K562 (cell line): ENCODE measurements around the gene MAPK4. TPM values are rescaled to one million over a fixed set of nuclear protein-coding genes. Genes with fewer than 3 reads are reported as not detected.

Experiments
- ATAC-seq: fragments of 200-7000 bp; cut with Tn5 transposase; 3 replicates; pipeline ENCODE4 v1.9.1; 2020; ENCODE audit warnings: moderate library complexity
- BruUV-seq: library from RNA; stranded (reverse); fragments of 400-500 nt; replicated peaks from 2 replicates; lab custom pipeline; 2021; lab: Mats Ljungman, UMichigan
- CTCF ChIA-PET: fragments of 300-600 bp; formaldehyde crosslinking; extraction: SDS; loops from one replicate; lab custom pipeline; 2021; ENCODE audit warnings: low intra/inter-chr PET ratio; lab: Yijun Ruan, JAX
- POLR2A ChIA-PET: fragments of 300-600, 350-650 bp; sonication (Branson Sonifier 250); formaldehyde crosslinking; extraction: SDS; loops from one replicate; lab custom pipeline; 2021; ENCODE audit warnings: antibody characterized with exemption, inconsistent platforms; lab: Yijun Ruan, JAX
- DNase-seq, 4 experiments: peaks; one replicate each; pipeline versions ENCODE4 v3.0.0 to v3.0.0-alpha.2; 2011 to 2018; ENCODE audit warnings: low spot score in 3 of 4, mixed read lengths in 3 of 4; ENCODE audit errors: extremely low read depth in 1 of 4
- FAIRE-seq: peaks from 2 replicates; lab custom pipeline; 2011; peaks lifted over from hg19 to GRCh38; lab: Jason Lieb, UNC
- H2AFZ ChIP-seq: 2 replicates; pipeline ENCODE4 v1.6.0; 2011; ENCODE audit warnings: low read depth, low read length, control low read depth, inconsistent platforms
- H3K27ac ChIP-seq: fragments of 200-600 bp; 3 replicates; pipeline ENCODE4 v1.8.0; 2011; ENCODE audit warnings: low read depth, mild to moderate bottlenecking, control low read depth, inconsistent platforms, low read length, moderate library complexity, mixed read lengths; ENCODE audit errors: extremely low read depth
- H3K27me3 ChIP-seq, 2 experiments: fragments of 300-600 bp in 1 of 2; 2 replicates in 1 of 2; 3 replicates in 1 of 2; pipeline versions ENCODE4 v1.6.0 to v1.8.0; 2011; ENCODE audit warnings: inconsistent platforms in 2 of 2, low read length in 2 of 2, mild to moderate bottlenecking in 1 of 2, mixed read lengths in 1 of 2, moderate library complexity in 1 of 2; ENCODE audit not compliant: control insufficient read depth in 2 of 2, insufficient read depth in 2 of 2
- H3K36me3 ChIP-seq: fragments of 300-600 bp; 3 replicates; pipeline ENCODE4 v1.8.0; 2011; ENCODE audit warnings: mild to moderate bottlenecking, low read length, inconsistent platforms; ENCODE audit not compliant: control insufficient read depth, insufficient read depth
- H3K4me1 ChIP-seq, 2 experiments: fragments of 200-600 bp in 1 of 2; replicated peaks in 1 of 2; 2 replicates in 1 of 2; 3 replicates in 1 of 2; pipeline versions ENCODE4 v1.5.1 to v1.8.0; 2011; ENCODE audit warnings: inconsistent platforms in 2 of 2, low read length in 2 of 2, mild to moderate bottlenecking in 1 of 2, mixed read lengths in 1 of 2, moderate library complexity in 1 of 2; ENCODE audit not compliant: control insufficient read depth in 2 of 2, insufficient read depth in 2 of 2
- H3K4me2 ChIP-seq: 2 replicates; pipeline ENCODE4 v1.6.1; 2011; ENCODE audit warnings: low read length, control low read depth, inconsistent platforms, mixed read lengths; ENCODE audit not compliant: insufficient read depth
- H3K4me3 ChIP-seq: fragments of 200-600 bp; sonication (generic), shearing (Covaris generic); 2 replicates; pipeline ENCODE4 v1.5.1; 2016; ENCODE audit warnings: control low read depth, inconsistent platforms
- H3K79me2 ChIP-seq: fragments of 200-600 bp; 3 replicates; pipeline ENCODE4 v1.8.0; 2011; ENCODE audit warnings: low read length, inconsistent platforms; ENCODE audit not compliant: control insufficient read depth, insufficient read depth
- H3K9ac ChIP-seq, 2 experiments: 2 replicates each; pipeline versions ENCODE4 v1.6.0 to v1.6.1; 2011; ENCODE audit warnings: low read depth in 2 of 2, low read length in 2 of 2, control low read depth in 1 of 2, inconsistent platforms in 1 of 2, mild to moderate bottlenecking in 1 of 2, mixed read lengths in 1 of 2; ENCODE audit not compliant: insufficient read depth in 1 of 2
- H3K9me1 ChIP-seq: one replicate; pipeline ENCODE4 v1.6.0; 2011; ENCODE audit warnings: inconsistent platforms, mild to moderate bottlenecking, low read length, moderate library complexity; ENCODE audit not compliant: control insufficient read depth, insufficient read depth
- H3K9me3 ChIP-seq: replicated peaks from 2 replicates; pipeline ENCODE4 v1.5.1; 2011; ENCODE audit warnings: low read depth, low read length, inconsistent platforms; ENCODE audit not compliant: control insufficient read depth, insufficient read depth
- H4K20me1 ChIP-seq: replicated peaks from 2 replicates; pipeline ENCODE4 v1.6.1; 2011; ENCODE audit warnings: low read length, inconsistent platforms, mixed read lengths; ENCODE audit not compliant: control insufficient read depth, insufficient read depth
- ATF1 ChIP-seq, 2 experiments: fragments of 450-650 bp in 1 of 2; IDR thresholded peaks; 2 replicates each; pipeline ENCODE4 v1.6.1; 2016; ENCODE audit warnings: missing compliant biosample characterization in 1 of 2, missing genetic modification characterization in 1 of 2
- CBX8 ChIP-seq: fragments of 200-600 bp; sonication (generic); IDR thresholded peaks from 2 replicates; pipeline ENCODE4 v1.6.1; 2012; ENCODE audit warnings: borderline replicate concordance, mixed run types, low read depth, mild to moderate bottlenecking, moderate library complexity, mixed read lengths, low read length, control low read depth, inconsistent platforms; ENCODE audit not compliant: poor library complexity, severe bottlenecking; ENCODE audit errors: extremely low read depth
- ESRRA ChIP-seq: fragments of 450-650 bp; IDR thresholded peaks from 2 replicates; pipeline ENCODE4 v1.6.1; 2014; ENCODE audit warnings: low read depth, mild to moderate bottlenecking, moderate library complexity, borderline replicate concordance
- NRF1 ChIP-seq, 2 experiments: fragments of 450-650 bp; IDR thresholded peaks in 1 of 2; conservative IDR thresholded peaks in 1 of 2; 2 replicates each; pipeline ENCODE4 v1.6.1; 2014; ENCODE audit warnings: mild to moderate bottlenecking in 2 of 2
- SMARCA5 ChIP-seq: fragments of 450-650 bp; IDR thresholded peaks from 2 replicates; pipeline ENCODE4 v1.6.1; 2016
- ZFX ChIP-seq: sonication (generic); formaldehyde crosslinking; IDR thresholded peaks from 2 replicates; pipeline ENCODE4 v1.8.0; 2022; ENCODE audit warnings: mild to moderate bottlenecking, missing genetic modification reagents, moderate library complexity
- WGBS: fragments of 100-300 bp; shearing (Covaris generic); methylation state at CpG from one replicate; pipeline ENCODE4 v1.1.6; 2016; ENCODE audit warnings: low coverage, mixed read lengths; ENCODE audit not compliant: insufficient coverage; ENCODE audit errors: missing lambda C conversion rate; 5-methylcytosine and 5-hydroxymethylcytosine counted together
- in situ Hi-C: fragments of 300-500 bp; cut with MboI; formaldehyde crosslinking; loops from 4 replicates; pipeline ENCODE4 v1.15.0; 2018; ENCODE audit warnings: inconsistent platforms, mixed read lengths
- intact Hi-C: fragments of 100-400 bp; cut with micrococcal nuclease; formaldehyde crosslinking; loops from 2 replicates; pipeline ENCODE4 v1.14.2; 2022
- polyA plus RNA-seq, 8 experiments: library from polyadenylated mRNA; depleted of rRNA in 4 of 8; stranded (reverse) in 5 of 8; unstranded in 3 of 8; fragments of >200 nt; fragmentation: Nextera tagmentation in 2 of 8; fragmentation: Illumina TruSeq in 1 of 8; extraction: Ambion mirVana in 2 of 8; extraction: Trizol in 1 of 8; gene quantifications; 2 replicates each; pipeline versions ENCODE4 v1.2.1 to v1.2.3, GENCODE V29; 2011 to 2014; ENCODE audit warnings: inconsistent platforms in 1 of 8, missing spikeins in 1 of 8
- total RNA-seq, 7 experiments: library from RNA; depleted of rRNA in 6 of 7; stranded (reverse); fragments of >200 nt in 6 of 7; fragmentation: Illumina TruSeq in 2 of 7; extraction: Trizol in 2 of 7; gene quantifications; 2 replicates each; pipeline versions ENCODE4 v1.2.1 to v1.2.3, GENCODE V29; 2011 to 2021; ENCODE audit warnings: low replicate concordance in 1 of 7
- TF ChIP-seq, protein P1 (sequence below): fragments of 250-450 bp; sonication (Bioruptor Pico); IDR thresholded peaks from 2 replicates; pipeline ENCODE4 v1.9.0; 2021; ENCODE audit warnings: mild to moderate bottlenecking
- TF ChIP-seq, protein P2 (sequence below): sonication (generic); formaldehyde crosslinking; IDR thresholded peaks from 2 replicates; pipeline ENCODE4 v1.8.0; 2022; ENCODE audit warnings: mild to moderate bottlenecking, missing genetic modification reagents
- TF ChIP-seq, protein P3 (sequence below): fragments of 450-650 bp; formaldehyde crosslinking; IDR thresholded peaks from 2 replicates; pipeline ENCODE4 v1.4.0; 2020; ENCODE audit warnings: mild to moderate bottlenecking, moderate library complexity
- TF ChIP-seq, protein P4 (sequence below): sonication (generic); formaldehyde crosslinking; IDR thresholded peaks from 2 replicates; pipeline ENCODE4 v1.9.0; 2022; ENCODE audit warnings: mild to moderate bottlenecking, missing genetic modification reagents
- TF ChIP-seq, protein P5 (sequence below), 2 experiments: fragments of 450-650 bp; IDR thresholded peaks; 2 replicates each; pipeline ENCODE4 v1.6.1; 2016; ENCODE audit warnings: mild to moderate bottlenecking in 2 of 2, borderline replicate concordance in 1 of 2, low read depth in 1 of 2, moderate library complexity in 1 of 2

MAPK4 gene
- total and polyA plus RNA-seq, 9 of the 15 experiments (the other 6 are each of a cell fraction or from before 2014, with no cell fraction given) = not detected

DNA sequence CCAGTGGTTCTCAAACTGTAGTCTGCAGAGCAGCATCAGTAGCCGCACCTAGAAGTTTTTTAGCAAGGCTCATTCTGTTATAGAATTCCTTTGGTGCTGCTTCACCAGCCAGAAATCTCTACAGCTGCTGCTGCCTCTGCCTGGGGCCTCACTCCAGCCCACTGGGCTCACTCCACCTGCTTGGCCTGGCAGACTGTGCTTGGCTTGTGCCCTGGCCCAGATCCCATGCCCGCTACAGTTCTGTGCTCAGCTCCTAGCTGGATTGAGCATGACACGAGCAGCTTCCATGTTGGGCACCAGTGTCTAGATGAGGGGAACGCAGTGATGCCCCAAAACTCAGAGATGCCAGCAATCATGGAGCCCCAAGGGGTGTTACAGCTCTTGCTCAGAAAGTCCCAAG lies 22.6 kb downstream of the MAPK4 start:
- Histone ChIP-seq H3K27me3 (no peaks in the 10 kb centered on the region), H3K4me2 (no peak overlapping the region), H3K27ac (no peak overlapping the region), H2AFZ (no peak overlapping the region), H3K4me1 (no peaks in the 10 kb centered on the region), H3K9me1 (no peaks in the 10 kb centered on the region), H3K79me2 (no peaks in the 10 kb centered on the region), H3K9me3 (no peaks in the 10 kb centered on the region), H3K9ac (no peak overlapping the region), H4K20me1 (no peaks in the 10 kb centered on the region), H3K36me3 (no peaks in the 10 kb centered on the region), H3K4me3 (no peak overlapping the region)
- ATAC-seq (no peak), FAIRE-seq (no peak), DNase-seq (no peak)
- in situ Hi-C loops (no loop called here), intact Hi-C loops (no loop called here)
- BruUV-seq = no TSS peak
- POLR2A ChIA-PET = no interaction called here
- 0% methylated on average over 3 of the region's 4 CpGs for WGBS
- CTCF ChIA-PET = no interaction called here
- TF ChIP-seq ZFX (no peak), ESRRA (no peak), ATF1 (CRISPR knock-in tag; IDR thresholded peaks at IDR 0.05) (no peak), ATF1 (tag; IDR thresholded peaks at IDR 0.05) (no peak), SMARCA5 (no peak), NRF1 (conservative IDR thresholded peaks at IDR 0.05 in 1 of 2, IDR thresholded peaks at IDR 0.05 in 1 of 2) (no peak), CBX8 (no peak)
- TF ChIP-seq, protein P1, sequence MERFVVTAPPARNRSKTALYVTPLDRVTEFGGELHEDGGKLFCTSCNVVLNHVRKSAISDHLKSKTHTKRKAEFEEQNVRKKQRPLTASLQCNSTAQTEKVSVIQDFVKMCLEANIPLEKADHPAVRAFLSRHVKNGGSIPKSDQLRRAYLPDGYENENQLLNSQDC (CRISPR knock-in tag) = no peak
- TF ChIP-seq, protein P2, sequence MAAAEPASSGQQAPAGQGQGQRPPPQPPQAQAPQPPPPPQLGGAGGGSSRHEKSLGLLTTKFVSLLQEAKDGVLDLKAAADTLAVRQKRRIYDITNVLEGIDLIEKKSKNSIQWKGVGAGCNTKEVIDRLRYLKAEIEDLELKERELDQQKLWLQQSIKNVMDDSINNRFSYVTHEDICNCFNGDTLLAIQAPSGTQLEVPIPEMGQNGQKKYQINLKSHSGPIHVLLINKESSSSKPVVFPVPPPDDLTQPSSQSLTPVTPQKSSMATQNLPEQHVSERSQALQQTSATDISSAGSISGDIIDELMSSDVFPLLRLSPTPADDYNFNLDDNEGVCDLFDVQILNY (CRISPR knock-in tag) = no peak
- TF ChIP-seq, protein P3, sequence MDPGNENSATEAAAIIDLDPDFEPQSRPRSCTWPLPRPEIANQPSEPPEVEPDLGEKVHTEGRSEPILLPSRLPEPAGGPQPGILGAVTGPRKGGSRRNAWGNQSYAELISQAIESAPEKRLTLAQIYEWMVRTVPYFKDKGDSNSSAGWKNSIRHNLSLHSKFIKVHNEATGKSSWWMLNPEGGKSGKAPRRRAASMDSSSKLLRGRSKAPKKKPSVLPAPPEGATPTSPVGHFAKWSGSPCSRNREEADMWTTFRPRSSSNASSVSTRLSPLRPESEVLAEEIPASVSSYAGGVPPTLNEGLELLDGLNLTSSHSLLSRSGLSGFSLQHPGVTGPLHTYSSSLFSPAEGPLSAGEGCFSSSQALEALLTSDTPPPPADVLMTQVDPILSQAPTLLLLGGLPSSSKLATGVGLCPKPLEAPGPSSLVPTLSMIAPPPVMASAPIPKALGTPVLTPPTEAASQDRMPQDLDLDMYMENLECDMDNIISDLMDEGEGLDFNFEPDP (CRISPR knock-in tag) = no peak
- TF ChIP-seq, protein P4, sequence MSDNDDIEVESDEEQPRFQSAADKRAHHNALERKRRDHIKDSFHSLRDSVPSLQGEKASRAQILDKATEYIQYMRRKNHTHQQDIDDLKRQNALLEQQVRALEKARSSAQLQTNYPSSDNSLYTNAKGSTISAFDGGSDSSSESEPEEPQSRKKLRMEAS = no peak
- TF ChIP-seq, protein P5, sequence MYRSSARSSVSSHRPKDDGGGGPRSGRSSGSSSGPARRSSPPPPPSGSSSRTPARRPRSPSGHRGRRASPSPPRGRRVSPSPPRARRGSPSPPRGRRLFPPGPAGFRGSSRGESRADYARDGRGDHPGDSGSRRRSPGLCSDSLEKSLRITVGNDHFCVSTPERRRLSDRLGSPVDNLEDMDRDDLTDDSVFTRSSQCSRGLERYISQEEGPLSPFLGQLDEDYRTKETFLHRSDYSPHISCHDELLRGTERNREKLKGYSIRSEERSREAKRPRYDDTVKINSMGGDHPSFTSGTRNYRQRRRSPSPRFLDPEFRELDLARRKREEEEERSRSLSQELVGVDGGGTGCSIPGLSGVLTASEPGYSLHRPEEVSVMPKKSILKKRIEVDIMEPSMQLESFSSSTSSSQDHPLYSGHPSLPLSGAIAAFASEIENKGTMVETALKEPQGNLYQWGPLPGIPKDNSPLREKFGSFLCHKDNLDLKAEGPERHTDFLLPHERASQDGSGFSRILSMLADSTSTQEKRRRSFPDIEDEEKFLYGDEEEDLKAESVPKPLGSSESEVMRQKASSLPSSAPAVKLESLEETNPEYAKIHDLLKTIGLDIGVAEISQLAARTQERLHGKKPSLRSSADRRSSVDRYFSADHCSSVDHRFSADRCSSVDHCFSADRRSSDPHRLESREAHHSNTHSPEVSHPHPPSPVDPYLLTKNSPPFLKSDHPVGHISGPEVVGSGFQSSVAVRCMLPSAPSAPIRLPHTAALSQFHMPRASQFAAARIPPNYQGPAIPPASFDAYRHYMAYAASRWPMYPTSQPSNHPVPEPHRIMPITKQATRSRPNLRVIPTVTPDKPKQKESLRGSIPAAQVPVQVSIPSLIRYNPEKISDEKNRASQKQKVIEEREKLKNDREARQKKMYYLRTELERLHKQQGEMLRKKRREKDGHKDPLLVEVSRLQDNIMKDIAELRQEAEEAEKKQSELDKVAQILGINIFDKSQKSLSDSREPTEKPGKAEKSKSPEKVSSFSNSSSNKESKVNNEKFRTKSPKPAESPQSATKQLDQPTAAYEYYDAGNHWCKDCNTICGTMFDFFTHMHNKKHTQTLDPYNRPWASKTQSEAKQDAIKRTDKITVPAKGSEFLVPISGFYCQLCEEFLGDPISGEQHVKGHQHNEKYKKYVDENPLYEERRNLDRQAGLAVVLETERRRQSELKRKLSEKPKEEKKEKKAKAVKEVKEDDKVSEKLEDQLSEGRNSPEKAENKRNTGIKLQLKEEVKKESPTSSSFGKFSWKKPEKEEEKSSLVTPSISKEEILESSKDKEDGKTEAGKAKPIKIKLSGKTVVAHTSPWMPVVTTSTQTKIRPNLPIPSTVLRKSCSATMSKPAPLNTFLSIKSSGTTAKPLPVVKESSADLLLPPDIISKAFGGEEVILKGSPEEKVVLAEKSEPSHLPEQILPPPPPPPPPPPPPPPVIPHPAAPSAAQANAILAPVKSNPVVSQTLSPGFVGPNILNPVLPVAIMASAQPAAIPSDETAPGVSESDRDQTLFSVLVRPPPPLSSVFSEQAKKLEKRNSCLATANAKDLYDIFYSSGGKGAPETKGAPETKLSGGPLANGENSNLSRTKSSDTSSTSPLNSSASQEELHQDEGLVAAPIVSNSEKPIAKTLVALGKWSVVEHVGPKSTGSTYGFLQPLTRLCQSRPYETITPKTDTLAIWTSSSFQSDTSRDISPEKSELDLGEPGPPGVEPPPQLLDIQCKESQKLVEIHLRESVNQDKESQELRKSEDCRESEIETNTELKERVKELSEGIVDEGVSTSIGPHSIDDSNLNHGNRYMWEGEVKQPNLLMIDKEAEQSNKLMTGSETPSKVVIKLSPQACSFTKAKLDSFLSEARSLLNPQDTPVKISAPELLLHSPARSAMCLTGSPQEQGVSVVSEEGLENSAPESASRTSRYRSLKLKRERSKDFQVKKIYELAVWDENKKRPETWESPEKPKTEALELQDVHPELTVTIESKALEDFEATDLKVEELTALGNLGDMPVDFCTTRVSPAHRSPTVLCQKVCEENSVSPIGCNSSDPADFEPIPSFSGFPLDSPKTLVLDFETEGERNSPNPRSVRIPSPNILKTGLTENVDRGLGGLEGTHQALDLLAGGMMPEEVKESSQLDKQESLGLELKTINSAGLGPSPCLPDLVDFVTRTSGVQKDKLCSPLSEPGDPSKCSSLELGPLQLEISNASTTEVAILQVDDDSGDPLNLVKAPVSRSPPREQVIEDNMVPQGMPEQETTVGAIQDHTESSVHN (IDR thresholded peaks at IDR 0.05; ENCODE audit: borderline replicate concordance in 1 of 2, low read depth in 1 of 2) = no peak
